Smooth muscle cell of bladder (primary cell): ENCODE measurements around the gene CDC37. TPM values are rescaled to one million over a fixed set of nuclear protein-coding genes. Genes with fewer than 3 reads are reported as not detected.

Source experiments
- total RNA-seq: library from RNA; depleted of rRNA; stranded (reverse); fragments of >200 nt; gene quantifications from 2 replicates; pipeline ENCODE4 v1.2.3, GENCODE V29; 2014

The CDC37 gene
- total RNA-seq = 188 and 194 TPM in 2 replicates

GRCh38 chr19:10403137-10404021 lies at the start of gene CDC37:
TSS of gene CDC37 (minus strand) at chr19:10403542. CDS start at chr19:10403479, 63 bp downstream.

GRCh38 chr19:10420444-10421239 lies 17.3 kb upstream of the CDC37 start, which contains the start of gene PDE4A:
TSS of gene PDE4A (plus strand) at chr19:10420538. CDS start at chr19:10420765, 227 bp downstream.

GRCh38 chr19:10380313-10381102 lies 22.8 kb downstream of the CDC37 start, which contains the start of gene TYK2:
TSS of gene TYK2 (minus strand) at chr19:10380572. CDS start at chr19:10378406, 2,166 bp downstream.

Other genes starting within 250 kb of the CDC37 start
- 15.4 and 16.2 TPM in 2 replicates for gene DNMT1, start 208.6 kb downstream of the CDC37 start, total RNA-seq
- 16.5 and 23.5 TPM in 2 replicates for gene S1PR2, start 172.2 kb downstream of the CDC37 start, total RNA-seq
- 13.1 and 14.2 TPM in 2 replicates for gene MRPL4, start 151.3 kb downstream of the CDC37 start, total RNA-seq
- 6.3 and 13.2 TPM in 2 replicates for gene ICAM1, start 132.4 kb downstream of the CDC37 start, total RNA-seq
- 1.5 and 4.4 TPM in 2 replicates for gene ICAM4, start 116.6 kb downstream of the CDC37 start, total RNA-seq
- gene ICAM5, start 113.6 kb downstream of the CDC37 start, total RNA-seq = 1.3 TPM in 2 replicates
- gene ZGLP1, start 93.7 kb downstream of the CDC37 start, total RNA-seq = 0.28 and 0.37 TPM in 2 replicates
- 15.2 and 16.6 TPM in 2 replicates for gene FDX2, start 87.5 kb downstream of the CDC37 start, total RNA-seq
- 4.1 and 6.4 TPM in 2 replicates for gene RAVER1, start 70.0 kb downstream of the CDC37 start, total RNA-seq
- 10.7 and 12.9 TPM in 2 replicates for gene ICAM3, start 63.9 kb downstream of the CDC37 start, total RNA-seq
- 44.8 and 63.2 TPM in 2 replicates for gene TYK2, start 23.0 kb downstream of the CDC37 start, total RNA-seq
- 2.7 and 3.8 TPM in 2 replicates for gene PDE4A, start 17.0 kb upstream of the CDC37 start, total RNA-seq
- 81.9 and 97.7 TPM in 2 replicates for gene KEAP1, start 99.8 kb upstream of the CDC37 start, total RNA-seq
- gene S1PR5, start 113.9 kb upstream of the CDC37 start, total RNA-seq = 0.14 and 0.74 TPM in 2 replicates
- 10.8 and 13.2 TPM in 2 replicates for gene ATG4D, start 140.4 kb upstream of the CDC37 start, total RNA-seq
- 7.0 and 9.1 TPM in 2 replicates for gene KRI1, start 162.5 kb upstream of the CDC37 start, total RNA-seq
- gene CDKN2D, start 165.4 kb upstream of the CDC37 start, total RNA-seq = 2.7 and 3.1 TPM in 2 replicates
- gene AP1M2, start 183.8 kb upstream of the CDC37 start, total RNA-seq = not detected in 2 replicates
- 28.4 and 35.5 TPM in 2 replicates for gene SLC44A2, start 222.0 kb upstream of the CDC37 start, total RNA-seq